Progenitor cell of endocrine pancreas (in vitro differentiated cells): ENCODE measurements around the gene RSPH1. TPM values are rescaled to one million over a fixed set of nuclear protein-coding genes. Genes with fewer than 3 reads are reported as not detected.

ENCODE experiments used
- DNase-seq: peaks from one replicate; pipeline ENCODE4 v3.0.0; 2021; ENCODE audit warnings: low spot score; ENCODE audit not compliant: unreplicated experiment
- H3K27ac Mint-ChIP-seq: 2 replicates; pipeline ENCODE4 v1.8.0; 2021; ENCODE audit warnings: mild to moderate bottlenecking, moderate library complexity, mixed read lengths
- H3K27me3 Mint-ChIP-seq: 2 replicates; pipeline ENCODE4 v1.8.0; 2021; ENCODE audit warnings: mixed read lengths
- H3K36me3 Mint-ChIP-seq: 2 replicates; pipeline ENCODE4 v1.8.0; 2022; ENCODE audit warnings: mixed read lengths; ENCODE audit not compliant: insufficient read depth
- H3K4me1 Mint-ChIP-seq: 2 replicates; pipeline ENCODE4 v1.8.0; 2021; ENCODE audit warnings: low read depth, mixed read lengths
- H3K4me3 Mint-ChIP-seq: 2 replicates; pipeline ENCODE4 v1.8.0; 2021; ENCODE audit warnings: low read depth, mild to moderate bottlenecking, moderate library complexity, mixed read lengths
- H3K9me3 Mint-ChIP-seq: 2 replicates; pipeline ENCODE4 v1.8.0; 2021; ENCODE audit warnings: low read depth, mixed read lengths
- total RNA-seq: library from RNA; stranded (reverse); gene quantifications from 2 replicates; pipeline ENCODE4 v1.2.1, GENCODE V29; 2021
- TF ChIP-seq, protein P1 (sequence below): fragments of 200-600 bp; sonication (generic); IDR thresholded peaks from one replicate; pipeline ENCODE4 v1.5.0; 2021; ENCODE audit warnings: antibody characterized with exemption, mild to moderate bottlenecking; ENCODE audit not compliant: unreplicated experiment

RSPH1 gene
- total RNA-seq, 1 donor from 2014 or later = 7.1 TPM

DNA sequence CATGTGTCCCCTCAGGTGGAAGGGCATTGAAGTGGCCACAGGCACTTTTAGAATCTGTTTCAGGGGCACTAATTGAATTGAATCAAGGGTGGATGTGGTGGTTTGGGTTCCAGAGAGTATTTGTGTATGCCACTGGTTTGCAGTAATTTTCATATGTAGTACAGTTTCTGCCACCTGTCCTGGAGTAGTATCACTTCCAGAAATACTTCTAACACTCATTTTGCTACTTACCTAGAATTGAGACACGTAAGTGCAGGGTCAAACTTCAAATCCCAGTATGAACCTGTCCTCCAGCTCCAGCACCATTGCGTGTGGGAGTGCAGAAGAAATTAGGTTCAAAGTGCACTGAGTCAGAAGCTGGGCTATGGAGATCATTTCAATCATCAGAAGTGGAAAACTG lies 26.8 kb downstream of the RSPH1 start:
- no peak overlapping the region for H3K4me3 Mint-ChIP-seq
- no peak for DNase-seq
- TF ChIP-seq, protein P1, sequence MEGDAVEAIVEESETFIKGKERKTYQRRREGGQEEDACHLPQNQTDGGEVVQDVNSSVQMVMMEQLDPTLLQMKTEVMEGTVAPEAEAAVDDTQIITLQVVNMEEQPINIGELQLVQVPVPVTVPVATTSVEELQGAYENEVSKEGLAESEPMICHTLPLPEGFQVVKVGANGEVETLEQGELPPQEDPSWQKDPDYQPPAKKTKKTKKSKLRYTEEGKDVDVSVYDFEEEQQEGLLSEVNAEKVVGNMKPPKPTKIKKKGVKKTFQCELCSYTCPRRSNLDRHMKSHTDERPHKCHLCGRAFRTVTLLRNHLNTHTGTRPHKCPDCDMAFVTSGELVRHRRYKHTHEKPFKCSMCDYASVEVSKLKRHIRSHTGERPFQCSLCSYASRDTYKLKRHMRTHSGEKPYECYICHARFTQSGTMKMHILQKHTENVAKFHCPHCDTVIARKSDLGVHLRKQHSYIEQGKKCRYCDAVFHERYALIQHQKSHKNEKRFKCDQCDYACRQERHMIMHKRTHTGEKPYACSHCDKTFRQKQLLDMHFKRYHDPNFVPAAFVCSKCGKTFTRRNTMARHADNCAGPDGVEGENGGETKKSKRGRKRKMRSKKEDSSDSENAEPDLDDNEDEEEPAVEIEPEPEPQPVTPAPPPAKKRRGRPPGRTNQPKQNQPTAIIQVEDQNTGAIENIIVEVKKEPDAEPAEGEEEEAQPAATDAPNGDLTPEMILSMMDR = no peak
- no peaks in the 10 kb centered on the region for H3K27me3 Mint-ChIP-seq
- peaks cover 23% of the 10 kb centered on the region for H3K4me1 Mint-ChIP-seq
- no peaks in the 10 kb centered on the region for H3K9me3 Mint-ChIP-seq
- no peak overlapping the region for H3K27ac Mint-ChIP-seq
- no peaks in the 10 kb centered on the region for H3K36me3 Mint-ChIP-seq

DNA sequence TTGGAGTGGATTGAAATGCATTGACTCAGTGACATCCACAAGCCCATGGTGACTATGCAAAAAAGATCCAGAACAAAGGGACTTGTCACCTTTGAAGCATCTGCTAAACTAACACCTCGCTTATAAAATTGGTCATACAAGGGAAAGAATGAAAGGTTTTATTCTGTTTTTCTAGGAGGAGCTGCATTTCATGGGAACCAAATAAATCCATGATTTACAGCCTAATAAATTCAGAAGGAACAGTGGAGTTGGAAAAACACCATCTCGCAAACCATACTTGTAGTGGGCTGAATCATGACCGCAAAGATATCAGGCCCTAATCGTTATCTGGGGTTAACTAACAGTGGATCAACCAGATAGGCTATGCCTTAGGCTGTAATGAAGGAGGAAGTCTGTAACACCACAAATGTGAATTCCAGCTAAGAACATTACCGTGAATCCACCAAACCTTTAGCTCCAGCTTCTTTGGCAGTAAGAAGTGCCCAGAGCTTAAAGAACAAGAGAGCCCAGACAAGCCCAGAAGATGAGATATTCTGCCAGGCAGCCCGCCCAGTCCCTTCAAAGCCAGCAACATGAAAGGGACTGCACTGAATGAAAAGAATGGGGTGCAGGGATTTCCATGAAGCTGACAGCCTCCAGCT lies 27.4 kb downstream of the RSPH1 start:
- TF ChIP-seq, protein P1 = no peak
- Mint-ChIP-seq H3K36me3 (no peaks in the 10 kb centered on the region), H3K27me3 (no peaks in the 10 kb centered on the region), H3K27ac (no peak overlapping the region), H3K9me3 (peaks cover 4% of the 10 kb centered on the region), H3K4me3 (no peak overlapping the region), H3K4me1 (peaks cover 19% of the 10 kb centered on the region)
- no peak for DNase-seq

GRCh38 chr21:42467140-42467983 lies 28.7 kb downstream of the RSPH1 start:
- H3K4me1 Mint-ChIP-seq = peaks cover 27% of the 10 kb centered on the region
- no peak overlapping the region for H3K4me3 Mint-ChIP-seq
- H3K27me3 Mint-ChIP-seq = no peaks in the 10 kb centered on the region
- peak overlapping the region; percentile 77 for H3K27ac Mint-ChIP-seq
- DNase-seq = no peak
- H3K36me3 Mint-ChIP-seq = no peaks in the 10 kb centered on the region
- H3K9me3 Mint-ChIP-seq = peaks cover 8% of the 10 kb centered on the region
- TF ChIP-seq, protein P1 = peak; percentile 28

- no peak overlapping the region for H3K4me3 Mint-ChIP-seq
- peaks cover 8% of the 10 kb centered on the region for H3K9me3 Mint-ChIP-seq
- TF ChIP-seq, protein P1 = no peak
- no peaks in the 10 kb centered on the region for H3K27me3 Mint-ChIP-seq
- no peak for DNase-seq
- H3K36me3 Mint-ChIP-seq = no peaks in the 10 kb centered on the region
- H3K4me1 Mint-ChIP-seq = peaks cover 32% of the 10 kb centered on the region
- peak overlapping the region; percentile 77 for H3K27ac Mint-ChIP-seq
Observed at GRCh38 chr21:42466700-42467099, 29.3 kb downstream of the RSPH1 start.

DNA sequence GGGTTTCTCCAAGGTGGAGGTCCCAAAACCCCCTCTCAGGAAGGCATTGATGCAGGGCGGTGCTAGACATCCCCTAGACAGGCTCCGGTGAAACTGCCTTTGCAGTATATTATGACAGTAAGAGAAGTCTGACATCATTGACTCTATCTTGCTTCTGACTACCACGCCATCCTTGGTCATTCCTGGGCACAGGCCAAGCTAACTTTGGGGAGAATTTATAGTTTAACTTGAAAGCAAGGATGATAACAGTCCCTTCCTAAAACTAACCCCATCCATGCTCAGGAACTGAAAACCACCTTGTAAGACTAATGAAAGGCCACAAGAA lies 30.3 kb downstream of the RSPH1 start:
- peaks cover 8% of the 10 kb centered on the region for H3K9me3 Mint-ChIP-seq
- no peak for DNase-seq
- no peaks in the 10 kb centered on the region for H3K27me3 Mint-ChIP-seq
- no peaks in the 10 kb centered on the region for H3K36me3 Mint-ChIP-seq
- TF ChIP-seq, protein P1 = no peak
- peaks cover 41% of the 10 kb centered on the region for H3K4me1 Mint-ChIP-seq
- H3K27ac Mint-ChIP-seq = no peak overlapping the region
- H3K4me3 Mint-ChIP-seq = no peak overlapping the region
